ENCODE measurements around the gene TRAPPC14. TPM values are rescaled to one million over a fixed set of nuclear protein-coding genes. Genes with fewer than 3 reads are reported as not detected.

TRAPPC14 gene
- total and polyA plus RNA-seq, 9 of the 15 experiments (the other 6 are each of a cell fraction or from before 2014, with no cell fraction given), result 0.42 to 45.9 (median 18.2) TPM

DNA sequence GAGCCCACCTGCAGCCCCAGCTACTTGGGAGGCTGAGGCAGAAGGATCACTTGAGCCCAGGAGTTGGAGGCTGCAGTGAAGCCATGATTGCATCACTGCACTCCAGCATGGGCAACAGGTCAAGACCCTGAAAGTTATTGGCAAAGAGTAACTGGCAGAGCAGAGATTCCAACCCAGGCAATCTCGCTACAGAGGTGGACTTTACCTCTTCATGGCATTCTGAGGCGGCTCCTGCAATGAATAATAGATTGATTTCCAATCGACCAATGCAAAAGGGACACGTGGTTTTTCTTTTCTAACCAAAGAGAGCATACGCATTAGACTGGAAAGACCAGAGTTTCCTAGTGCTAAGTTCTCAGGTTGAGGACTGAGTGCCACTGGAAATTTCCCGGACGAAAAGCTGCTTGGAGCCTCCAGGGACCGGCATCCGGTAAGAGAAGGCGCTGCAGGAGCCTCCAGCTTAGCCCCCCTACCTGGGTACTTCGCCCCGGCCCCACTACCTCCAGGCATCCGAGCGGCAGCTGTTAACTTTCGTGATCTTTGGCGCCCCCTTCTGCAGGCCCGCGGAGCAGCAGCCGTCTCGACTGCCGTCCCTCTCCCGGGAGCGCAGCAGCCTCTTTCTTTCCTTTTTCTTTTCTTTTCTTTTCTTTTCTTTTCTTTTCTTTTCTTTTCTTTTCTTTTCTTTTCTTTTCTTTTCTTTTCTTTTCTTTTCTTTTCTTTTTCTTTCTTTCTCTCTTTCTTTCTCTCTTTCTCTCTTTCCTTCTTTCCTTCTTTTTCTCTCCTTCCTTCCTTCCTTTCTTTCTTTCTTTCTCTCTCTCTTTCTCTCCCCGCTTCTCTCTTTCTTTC, 27.7 kb downstream of the TRAPPC14 start (continued):
- TF ChIP-seq CXXC5 (CRISPR knock-in tag; IDR thresholded peaks at IDR 0.05) (0 out of 2 replicates have a peak, but pooled peaks have one; percentile 46), RAD21 (CRISPR knock-in tag; conservative IDR thresholded peaks at IDR 0.05 in 1 of 2, IDR thresholded peaks at IDR 0.05 in 1 of 2) (peak; percentile 92 to 95), E2F6 (IDR thresholded peaks at IDR 0.05; ENCODE audit: borderline replicate concordance in 1 of 2, extremely low read depth in 1 of 2, insufficient read depth in 1 of 2, insufficient read length in 1 of 2, low read depth in 1 of 2, low read length in 1 of 2, poor library complexity in 1 of 2, severe bottlenecking in 1 of 2) (peak in 1 of 2 experiments; percentile 30), MTA2 (IDR thresholded peaks at IDR 0.05; ENCODE audit: low read depth) (peak; percentile 54; the same call in 1 of the 2 replicates), LARP7 (IDR thresholded peaks at IDR 0.05) (peak; percentile 80; the same call in 1 of the 2 replicates), RBM39 (optimal IDR thresholded peaks at IDR 0.05; ENCODE audit: low read depth, low read length) (peak; percentile 98), ASH1L (IDR thresholded peaks at IDR 0.05; ENCODE audit: borderline replicate concordance, low read depth, partially characterized antibody) (peak; percentile 65), SPI1 (IDR thresholded peaks at IDR 0.05; ENCODE audit: borderline replicate concordance, low read depth, low read length) (no peak), CEBPG (CRISPR knock-in tag; IDR thresholded peaks at IDR 0.05) (peak; percentile 88), CEBPG (tag; conservative IDR thresholded peaks at IDR 0.05 in 1 of 2, IDR thresholded peaks at IDR 0.05 in 1 of 2) (peak in 1 of 2 experiments; percentile 81; a peak in 2 of 4 replicates), ZBTB7A (IDR thresholded peaks at IDR 0.05; ENCODE audit: borderline replicate concordance, control insufficient read depth, low read depth, low read length) (peak; percentile 88)
- TF ChIP-seq, protein P1, sequence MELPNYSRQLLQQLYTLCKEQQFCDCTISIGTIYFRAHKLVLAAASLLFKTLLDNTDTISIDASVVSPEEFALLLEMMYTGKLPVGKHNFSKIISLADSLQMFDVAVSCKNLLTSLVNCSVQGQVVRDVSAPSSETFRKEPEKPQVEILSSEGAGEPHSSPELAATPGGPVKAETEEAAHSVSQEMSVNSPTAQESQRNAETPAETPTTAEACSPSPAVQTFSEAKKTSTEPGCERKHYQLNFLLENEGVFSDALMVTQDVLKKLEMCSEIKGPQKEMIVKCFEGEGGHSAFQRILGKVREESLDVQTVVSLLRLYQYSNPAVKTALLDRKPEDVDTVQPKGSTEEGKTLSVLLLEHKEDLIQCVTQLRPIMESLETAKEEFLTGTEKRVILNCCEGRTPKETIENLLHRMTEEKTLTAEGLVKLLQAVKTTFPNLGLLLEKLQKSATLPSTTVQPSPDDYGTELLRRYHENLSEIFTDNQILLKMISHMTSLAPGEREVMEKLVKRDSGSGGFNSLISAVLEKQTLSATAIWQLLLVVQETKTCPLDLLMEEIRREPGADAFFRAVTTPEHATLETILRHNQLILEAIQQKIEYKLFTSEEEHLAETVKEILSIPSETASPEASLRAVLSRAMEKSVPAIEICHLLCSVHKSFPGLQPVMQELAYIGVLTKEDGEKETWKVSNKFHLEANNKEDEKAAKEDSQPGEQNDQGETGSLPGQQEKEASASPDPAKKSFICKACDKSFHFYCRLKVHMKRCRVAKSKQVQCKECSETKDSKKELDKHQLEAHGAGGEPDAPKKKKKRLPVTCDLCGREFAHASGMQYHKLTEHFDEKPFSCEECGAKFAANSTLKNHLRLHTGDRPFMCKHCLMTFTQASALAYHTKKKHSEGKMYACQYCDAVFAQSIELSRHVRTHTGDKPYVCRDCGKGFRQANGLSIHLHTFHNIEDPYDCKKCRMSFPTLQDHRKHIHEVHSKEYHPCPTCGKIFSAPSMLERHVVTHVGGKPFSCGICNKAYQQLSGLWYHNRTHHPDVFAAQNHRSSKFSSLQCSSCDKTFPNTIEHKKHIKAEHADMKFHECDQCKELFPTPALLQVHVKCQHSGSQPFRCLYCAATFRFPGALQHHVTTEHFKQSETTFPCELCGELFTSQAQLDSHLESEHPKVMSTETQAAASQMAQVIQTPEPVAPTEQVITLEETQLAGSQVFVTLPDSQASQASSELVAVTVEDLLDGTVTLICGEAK (IDR thresholded peaks at IDR 0.05), result peak; percentile 31; the same call in 1 of the 2 replicates
- TF ChIP-seq, protein P1 (CRISPR knock-in tag; IDR thresholded peaks at IDR 0.05), result no peak
- TF ChIP-seq, protein P2, sequence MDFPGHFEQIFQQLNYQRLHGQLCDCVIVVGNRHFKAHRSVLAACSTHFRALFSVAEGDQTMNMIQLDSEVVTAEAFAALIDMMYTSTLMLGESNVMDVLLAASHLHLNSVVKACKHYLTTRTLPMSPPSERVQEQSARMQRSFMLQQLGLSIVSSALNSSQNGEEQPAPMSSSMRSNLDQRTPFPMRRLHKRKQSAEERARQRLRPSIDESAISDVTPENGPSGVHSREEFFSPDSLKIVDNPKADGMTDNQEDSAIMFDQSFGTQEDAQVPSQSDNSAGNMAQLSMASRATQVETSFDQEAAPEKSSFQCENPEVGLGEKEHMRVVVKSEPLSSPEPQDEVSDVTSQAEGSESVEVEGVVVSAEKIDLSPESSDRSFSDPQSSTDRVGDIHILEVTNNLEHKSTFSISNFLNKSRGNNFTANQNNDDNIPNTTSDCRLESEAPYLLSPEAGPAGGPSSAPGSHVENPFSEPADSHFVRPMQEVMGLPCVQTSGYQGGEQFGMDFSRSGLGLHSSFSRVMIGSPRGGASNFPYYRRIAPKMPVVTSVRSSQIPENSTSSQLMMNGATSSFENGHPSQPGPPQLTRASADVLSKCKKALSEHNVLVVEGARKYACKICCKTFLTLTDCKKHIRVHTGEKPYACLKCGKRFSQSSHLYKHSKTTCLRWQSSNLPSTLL (IDR thresholded peaks at IDR 0.05), result peak; percentile 65
